GM18505 (cell line): ENCODE results near the gene SVIL.

ENCODE experiments used
- ATAC-seq: cut with Tn5 transposase; IDR thresholded peaks from one replicate; pipeline ENCODE4 v1.9.1; 2021; ENCODE audit not compliant: unreplicated experiment
- POLR2A ChIP-seq: IDR thresholded peaks from 4 replicates; pipeline ENCODE4 v1.6.1; 2011; ENCODE audit warnings: borderline replicate concordance; ENCODE audit not compliant: insufficient read depth, insufficient read length; ENCODE audit errors: extremely low read depth

The SVIL gene

DNA sequence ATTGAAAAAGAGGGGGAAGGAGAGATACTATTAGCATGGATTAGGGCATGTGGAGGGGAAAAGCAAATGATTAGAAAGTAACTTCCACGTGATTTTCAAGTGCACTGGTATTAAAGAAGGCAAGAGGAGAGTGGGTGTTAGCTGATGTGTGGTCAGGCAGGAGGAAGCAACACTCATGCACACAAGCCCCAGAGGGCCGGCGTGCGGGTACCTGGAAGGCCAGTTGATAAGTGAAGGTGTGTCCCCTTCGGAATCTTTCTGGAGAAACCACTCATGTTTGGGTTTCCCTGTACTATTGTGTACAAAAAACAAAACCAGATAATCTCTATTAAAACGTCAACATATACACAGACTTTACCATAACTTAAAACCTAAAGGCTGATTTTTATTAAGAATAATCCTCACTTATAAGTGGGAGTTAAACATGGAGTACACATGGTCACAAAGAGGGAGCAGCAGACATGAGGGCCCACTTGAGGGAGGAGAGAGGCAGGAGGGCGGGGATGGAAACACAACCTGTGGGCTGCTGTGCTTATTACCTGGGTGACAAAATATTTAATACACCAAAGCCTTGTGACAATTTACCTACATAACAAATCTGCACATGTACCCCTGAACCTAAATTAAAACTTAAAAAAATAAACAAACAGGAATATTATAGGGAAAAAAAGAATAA lies 98.9 kb downstream of the SVIL start:
- ATAC-seq: no peak
- no peak for TF ChIP-seq POLR2A

- no peak for ATAC-seq
Observed at GRCh38 chr10:29535012-29535777, 99.6 kb downstream of the SVIL start.

GRCh38 chr10:29534590-29534989 lies 100.2 kb downstream of the SVIL start:
- ATAC-seq: no peak
- no peak for TF ChIP-seq POLR2A

More at GRCh38 chr10:29535012-29535777, 99.6 kb downstream of the SVIL start:
- TF ChIP-seq POLR2A: no peak

- no peak for TF ChIP-seq POLR2A
- no peak for ATAC-seq
Observed at GRCh38 chr10:29533696-29534285, 101.0 kb downstream of the SVIL start.

DNA sequence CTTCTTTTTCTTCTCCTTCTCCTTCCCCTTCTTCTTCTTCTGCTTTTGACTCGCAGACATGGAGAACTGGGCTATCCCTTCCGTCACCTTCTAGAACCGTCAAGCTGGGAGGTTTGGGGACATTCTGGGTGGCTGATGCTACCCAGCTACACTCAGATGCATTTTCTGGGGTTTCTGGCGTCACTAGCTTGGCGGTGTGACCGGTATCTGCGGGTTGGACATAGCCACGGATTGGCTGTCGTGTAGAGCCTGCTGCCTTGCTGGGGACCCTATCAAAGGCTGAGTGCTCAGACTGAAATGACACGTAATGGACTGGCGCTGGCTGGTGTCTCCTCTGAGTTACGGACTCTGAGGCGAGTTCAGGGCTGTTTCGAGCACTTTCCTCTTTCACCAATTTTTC lies 101.7 kb downstream of the SVIL start:
- no peak for ATAC-seq
- no peak for TF ChIP-seq POLR2A

- ATAC-seq: no peak
- TF ChIP-seq POLR2A: no peak
Observed at GRCh38 chr10:29532256-29532878, 102.4 kb downstream of the SVIL start.

GRCh38 chr10:29530112-29530976 lies 104.4 kb downstream of the SVIL start:
- TF ChIP-seq POLR2A: no peak
- no peak for ATAC-seq

GRCh38 chr10:29529146-29529545 lies 105.6 kb downstream of the SVIL start:
- no peak for TF ChIP-seq POLR2A
- no peak for ATAC-seq

DNA sequence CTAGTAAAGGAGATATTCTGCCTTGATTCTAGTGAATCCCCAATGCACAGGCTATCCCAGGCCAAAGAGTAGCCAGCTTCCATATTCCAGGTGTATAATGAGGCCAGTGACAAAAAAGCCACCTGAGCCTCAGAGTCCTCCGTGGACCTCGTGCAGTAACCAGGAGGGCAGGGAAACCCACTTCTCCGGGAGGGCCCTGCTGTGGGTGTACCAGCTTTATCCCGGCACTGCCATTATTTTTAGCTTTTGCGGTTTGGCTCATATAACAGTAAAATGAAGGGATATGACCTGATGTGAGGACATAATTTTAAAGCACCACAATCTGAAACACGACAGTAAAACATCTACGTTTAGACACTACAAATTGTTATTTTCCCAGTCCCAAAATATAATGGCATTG lies 109.0 kb downstream of the SVIL start:
- no peak for ATAC-seq
- no peak for TF ChIP-seq POLR2A

GRCh38 chr10:29524720-29525119 lies 110.1 kb downstream of the SVIL start:
- ATAC-seq: no peak
- no peak for TF ChIP-seq POLR2A

DNA sequence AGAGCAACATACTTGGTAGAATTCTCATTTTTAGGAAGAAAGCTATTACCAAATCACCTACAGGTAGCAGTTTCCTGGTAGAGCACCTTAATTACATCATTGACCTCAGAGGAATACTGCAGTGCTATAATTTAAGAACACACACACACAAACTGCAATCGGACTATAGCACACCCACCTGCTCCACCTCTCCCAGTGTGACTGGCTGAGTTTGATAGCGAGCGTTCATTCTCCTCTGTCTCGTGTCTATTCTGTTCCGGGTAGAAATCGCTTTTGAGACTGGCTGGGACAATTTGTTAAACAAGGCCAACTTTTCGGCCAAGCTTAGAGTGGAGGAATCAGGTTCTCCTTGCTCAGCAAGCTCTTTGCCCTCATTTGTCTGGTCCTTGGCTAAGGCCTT lies 110.5 kb downstream of the SVIL start:
- ATAC-seq: no peak
- no peak for TF ChIP-seq POLR2A

DNA sequence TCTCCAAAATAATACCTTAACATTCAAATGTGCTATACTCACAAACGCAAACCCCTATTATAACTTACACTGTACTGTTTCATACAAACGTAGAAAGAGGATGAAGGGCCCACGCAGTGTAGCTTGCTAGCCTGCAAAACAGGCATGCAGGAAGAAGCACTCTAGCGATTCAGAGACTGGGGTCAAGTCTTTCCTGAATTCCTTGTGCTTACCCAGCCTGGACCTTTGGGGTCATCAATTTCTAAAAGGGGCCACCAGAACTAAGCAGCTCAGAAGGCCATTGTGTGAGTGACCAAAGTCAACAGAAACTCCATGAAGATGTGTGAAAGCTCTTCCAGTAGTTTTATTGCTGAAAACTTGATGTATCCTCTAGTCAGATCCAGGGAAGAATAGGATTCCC lies 111.9 kb downstream of the SVIL start:
- ATAC-seq: no peak
- no peak for TF ChIP-seq POLR2A
